ACC112 (cell line): ENCODE results near the gene ZNF618.

ENCODE experiments used
- H2AFZ ChIP-seq: fragments of 200-600 bp; sonication (generic); one replicate; pipeline ENCODE4 v1.6.0; 2017; ENCODE audit warnings: antibody characterized with exemption, low read length; ENCODE audit not compliant: unreplicated experiment
- H3K27ac ChIP-seq: fragments of 200-600 bp; sonication (generic); 2 replicates; pipeline ENCODE4 v1.5.1; 2014; ENCODE audit warnings: low read depth, mild to moderate bottlenecking, antibody characterized with exemption, low read length, moderate library complexity
- H3K27me3 ChIP-seq: fragments of 200-600 bp; sonication (generic); 2 replicates; pipeline ENCODE4 v1.6.1; 2014; ENCODE audit warnings: mild to moderate bottlenecking, antibody characterized with exemption, low read length, moderate library complexity, mixed read lengths; ENCODE audit not compliant: insufficient read depth
- H3K36me3 ChIP-seq: fragments of 200-600 bp; sonication (generic); 2 replicates; pipeline ENCODE4 v1.6.1; 2016; ENCODE audit warnings: mild to moderate bottlenecking, antibody characterized with exemption, low read length, moderate library complexity, mixed read lengths; ENCODE audit not compliant: insufficient read depth
- H3K4me1 ChIP-seq: fragments of 200-600 bp; sonication (generic); one replicate; pipeline ENCODE4 v1.6.1; 2016; ENCODE audit warnings: low read length, mixed read lengths; ENCODE audit not compliant: insufficient read depth, unreplicated experiment, control insufficient read depth
- H3K4me3 ChIP-seq: fragments of 200-600 bp; sonication (generic); 2 replicates; pipeline ENCODE4 v1.5.1; 2014; ENCODE audit warnings: mild to moderate bottlenecking, low read depth, low read length
- H3K79me2 ChIP-seq: fragments of 200-600 bp; sonication (generic); one replicate; pipeline ENCODE4 v1.6.0; 2016; ENCODE audit warnings: low read length; ENCODE audit not compliant: control insufficient read depth, unreplicated experiment, insufficient read depth

Gene ZNF618

GRCh38 chr9:114046237-114046755 is 170.2 kb downstream of the ZNF618 start:
- no peak overlapping the region for H2AFZ ChIP-seq
- peaks cover 7% of the 10 kb centered on the region; the same call in 1 of the 2 replicates for H3K36me3 ChIP-seq
- H3K4me3 ChIP-seq: no peak overlapping the region
- H3K27me3 ChIP-seq: no peaks in the 10 kb centered on the region
- H3K4me1 ChIP-seq: no peaks in the 10 kb centered on the region
- H3K79me2 ChIP-seq: no peaks in the 10 kb centered on the region
- H3K27ac ChIP-seq: no peak overlapping the region

GRCh38 chr9:114046875-114047274 is 170.8 kb downstream of the ZNF618 start:
- no peak overlapping the region for H3K27ac ChIP-seq
- H2AFZ ChIP-seq: no peak overlapping the region
- H3K4me3 ChIP-seq: no peak overlapping the region
- H3K27me3 ChIP-seq: no peaks in the 10 kb centered on the region
- H3K4me1 ChIP-seq: no peaks in the 10 kb centered on the region
- no peaks in the 10 kb centered on the region for H3K79me2 ChIP-seq
- peaks cover 7% of the 10 kb centered on the region; the same call in 1 of the 2 replicates for H3K36me3 ChIP-seq

GRCh38 chr9:114047717-114048116 is 171.6 kb downstream of the ZNF618 start:
- no peaks in the 10 kb centered on the region for H3K79me2 ChIP-seq
- H3K36me3 ChIP-seq: peaks cover 7% of the 10 kb centered on the region; the same call in 1 of the 2 replicates
- no peak overlapping the region for H3K27ac ChIP-seq
- no peaks in the 10 kb centered on the region for H3K27me3 ChIP-seq
- no peak overlapping the region for H2AFZ ChIP-seq
- H3K4me3 ChIP-seq: no peak overlapping the region
- no peaks in the 10 kb centered on the region for H3K4me1 ChIP-seq

- Histone ChIP-seq H3K4me1 (no peaks in the 10 kb centered on the region), H3K4me3 (no peak overlapping the region), H3K36me3 (no peaks in the 10 kb centered on the region), H3K79me2 (no peaks in the 10 kb centered on the region), H2AFZ (no peak overlapping the region), H3K27ac (no peak overlapping the region), H3K27me3 (no peaks in the 10 kb centered on the region)
Measured at GRCh38 chr9:114048533-114049415, 172.7 kb downstream of the ZNF618 start.

GRCh38 chr9:114049441-114050225 is 173.5 kb downstream of the ZNF618 start:
- no peaks in the 10 kb centered on the region for H3K79me2 ChIP-seq
- no peaks in the 10 kb centered on the region for H3K4me1 ChIP-seq
- no peaks in the 10 kb centered on the region for H3K27me3 ChIP-seq
- no peak overlapping the region for H3K27ac ChIP-seq
- H2AFZ ChIP-seq: no peak overlapping the region
- H3K4me3 ChIP-seq: no peak overlapping the region
- H3K36me3 ChIP-seq: no peaks in the 10 kb centered on the region

- no peaks in the 10 kb centered on the region for H3K36me3 ChIP-seq
- no peaks in the 10 kb centered on the region for H3K79me2 ChIP-seq
- no peak overlapping the region for H3K4me3 ChIP-seq
- H3K27ac ChIP-seq: no peak overlapping the region
- no peaks in the 10 kb centered on the region for H3K27me3 ChIP-seq
- no peaks in the 10 kb centered on the region for H3K4me1 ChIP-seq
- H2AFZ ChIP-seq: no peak overlapping the region
Measured at GRCh38 chr9:114050226-114050568, 174.1 kb downstream of the ZNF618 start.

- Histone ChIP-seq H3K4me1 (no peaks in the 10 kb centered on the region), H3K27me3 (no peaks in the 10 kb centered on the region)
Measured at GRCh38 chr9:114050646-114051045, 174.5 kb downstream of the ZNF618 start.

GRCh38 chr9:114051281-114051680 is 175.2 kb downstream of the ZNF618 start:
- Histone ChIP-seq H3K4me3 (no peak overlapping the region), H3K79me2 (no peaks in the 10 kb centered on the region), H3K27ac (no peak overlapping the region), H3K4me1 (no peaks in the 10 kb centered on the region), H3K36me3 (no peaks in the 10 kb centered on the region), H3K27me3 (no peaks in the 10 kb centered on the region), H2AFZ (no peak overlapping the region)

More at GRCh38 chr9:114050646-114051045, 174.5 kb downstream of the ZNF618 start:
- no peak overlapping the region for H3K27ac ChIP-seq
- no peak overlapping the region for H2AFZ ChIP-seq
- no peaks in the 10 kb centered on the region for H3K36me3 ChIP-seq
- no peak overlapping the region for H3K4me3 ChIP-seq
- no peaks in the 10 kb centered on the region for H3K79me2 ChIP-seq

GRCh38 chr9:114051706-114052105 is 175.6 kb downstream of the ZNF618 start:
- Histone ChIP-seq H2AFZ (no peak overlapping the region), H3K36me3 (no peaks in the 10 kb centered on the region), H3K4me3 (no peak overlapping the region), H3K27ac (no peak overlapping the region), H3K4me1 (no peaks in the 10 kb centered on the region), H3K27me3 (no peaks in the 10 kb centered on the region), H3K79me2 (no peaks in the 10 kb centered on the region)

GRCh38 chr9:114053246-114054005 is 177.3 kb downstream of the ZNF618 start:
- no peak overlapping the region for H2AFZ ChIP-seq
- no peaks in the 10 kb centered on the region for H3K4me1 ChIP-seq
- no peaks in the 10 kb centered on the region for H3K36me3 ChIP-seq
- no peak overlapping the region for H3K27ac ChIP-seq
- no peak overlapping the region for H3K4me3 ChIP-seq
- H3K79me2 ChIP-seq: no peaks in the 10 kb centered on the region
- H3K27me3 ChIP-seq: no peaks in the 10 kb centered on the region
